HK-2 (cell line): Measurements from ENCODE around the gene EVL.

Experiments
- DNase-seq: peaks from one replicate; pipeline ENCODE4 v3.0.0-alpha.2; 2018; ENCODE audit not compliant: unreplicated experiment

EVL gene

DNA sequence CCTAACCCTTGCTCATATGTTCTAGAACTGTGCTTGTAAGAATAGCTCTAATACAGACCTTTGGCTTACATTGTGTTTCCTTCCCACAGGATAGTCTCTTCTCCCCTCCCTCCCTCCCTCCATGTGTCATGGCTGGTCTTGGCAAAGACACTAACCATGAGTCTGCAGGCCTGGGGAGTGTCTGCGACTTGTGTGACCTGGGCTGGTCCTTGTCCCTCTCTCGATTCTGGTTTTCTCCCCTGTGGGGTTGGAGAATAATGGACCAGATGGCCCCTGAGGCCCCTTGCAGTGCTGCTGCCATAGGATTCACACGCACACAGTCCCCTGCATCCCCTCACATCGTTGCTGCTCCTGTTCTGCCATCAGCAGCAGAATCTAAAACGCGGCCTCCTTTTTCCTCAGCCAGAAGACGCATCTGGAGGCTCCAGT lies 64.0 kb downstream of the EVL start:
- DNase-seq, result no peak

DNA sequence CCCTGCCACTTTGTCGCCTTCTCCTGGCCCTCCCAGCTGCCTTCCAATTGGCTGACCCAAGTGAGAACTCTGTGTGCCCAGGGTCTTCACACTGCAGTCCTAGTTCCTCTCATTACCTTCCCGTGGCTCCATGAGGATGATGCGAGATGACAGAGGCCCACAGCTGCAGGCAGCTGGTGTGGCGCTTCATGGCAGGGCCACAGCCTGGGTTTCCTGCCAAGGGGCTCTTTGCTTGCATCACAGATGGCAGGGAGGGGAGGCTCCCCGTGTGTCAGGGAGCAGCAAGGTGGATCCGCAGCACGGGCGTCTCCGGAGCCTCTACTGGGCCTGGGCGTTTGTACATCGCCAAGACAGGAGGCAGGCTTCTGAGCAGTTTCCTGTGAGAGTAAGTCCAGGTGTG lies 65.3 kb downstream of the EVL start:
- no peak for DNase-seq

DNA sequence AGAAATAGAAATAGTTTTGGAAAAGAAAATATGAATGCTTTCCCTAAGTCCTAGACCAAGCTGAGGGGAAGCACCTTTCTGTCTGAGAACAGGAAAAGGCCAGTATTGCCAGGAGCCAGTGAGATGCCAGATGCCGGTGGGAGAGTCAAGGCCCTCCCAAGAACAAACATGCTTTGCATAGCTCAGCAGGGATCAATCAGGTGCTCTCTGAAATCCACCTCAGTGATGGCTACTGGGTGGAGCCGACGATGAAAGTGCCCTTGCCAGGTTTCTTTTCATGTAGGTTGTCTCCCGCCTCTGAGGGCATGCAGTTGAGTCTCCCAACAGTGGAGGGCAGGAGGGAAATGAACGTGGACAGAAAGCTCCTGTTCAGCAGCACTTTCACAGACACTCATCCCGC lies 66.0 kb downstream of the EVL start:
- no peak for DNase-seq

DNA sequence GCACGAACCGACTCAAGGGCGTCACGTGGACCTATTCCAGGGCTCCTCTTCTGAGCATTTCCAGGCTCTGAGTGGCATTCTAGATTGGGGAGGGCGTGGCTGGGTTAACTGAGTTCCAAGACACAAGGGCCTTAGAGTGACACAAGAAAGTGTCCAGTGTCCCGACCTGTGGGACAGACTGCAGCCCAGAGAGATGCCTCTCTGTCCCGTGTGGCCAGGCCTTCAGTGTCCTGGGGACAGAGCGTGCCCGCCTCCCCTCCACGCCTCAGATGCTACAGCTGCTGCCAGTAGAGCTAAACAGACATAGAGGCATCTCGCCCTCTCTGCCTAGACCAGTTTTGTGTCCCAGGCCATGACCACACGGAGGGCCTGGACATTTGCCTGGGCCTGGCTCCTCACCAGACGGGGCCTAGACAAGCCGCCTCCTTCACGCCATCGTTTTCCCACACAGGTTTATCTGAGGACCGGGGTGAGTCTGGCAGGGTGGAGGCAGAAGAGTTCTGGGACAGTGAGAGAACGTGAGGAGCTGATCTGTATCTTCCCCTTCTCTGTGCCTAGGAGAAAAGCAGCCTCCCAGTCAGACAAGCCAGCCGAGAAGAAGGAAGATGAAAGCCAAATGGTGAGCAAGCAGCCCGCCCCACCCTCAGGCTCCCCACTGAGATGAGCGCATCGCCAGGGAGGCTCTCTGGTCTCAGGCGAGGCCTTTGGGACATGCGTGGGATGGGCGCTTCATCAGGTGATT lies 67.1 kb downstream of the EVL start:
- DNase-seq, result no peak

DNA sequence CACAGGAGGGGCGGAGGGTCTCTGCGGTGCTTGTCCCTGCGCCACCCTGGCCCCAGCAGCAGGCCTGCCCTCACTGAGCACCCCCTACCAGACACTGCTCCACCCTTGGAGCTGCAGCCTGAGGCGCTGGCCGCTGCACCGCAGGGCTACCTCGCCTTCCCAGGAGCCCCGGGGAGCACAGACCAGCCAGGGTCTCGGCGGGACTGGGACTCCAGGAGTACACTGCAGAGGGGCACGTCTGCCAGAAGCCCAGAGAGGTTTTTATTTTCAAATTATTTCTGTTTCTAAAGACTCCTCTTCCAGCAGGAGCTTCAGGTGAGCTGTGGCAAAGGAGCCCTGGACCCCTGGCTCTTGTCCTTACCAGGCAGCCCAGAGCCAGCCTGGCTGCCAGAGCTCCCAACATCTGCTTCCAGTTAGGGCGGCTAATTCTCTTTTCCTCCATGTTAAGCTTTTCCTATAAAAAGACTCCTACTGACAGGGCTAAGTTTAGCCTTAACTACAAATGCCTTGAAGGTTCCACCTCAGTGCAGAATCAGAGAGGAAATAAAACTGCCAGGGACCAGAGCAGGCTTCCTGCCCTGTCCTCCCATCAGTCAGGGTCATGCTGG lies 67.8 kb downstream of the EVL start:
- no peak for DNase-seq

DNA sequence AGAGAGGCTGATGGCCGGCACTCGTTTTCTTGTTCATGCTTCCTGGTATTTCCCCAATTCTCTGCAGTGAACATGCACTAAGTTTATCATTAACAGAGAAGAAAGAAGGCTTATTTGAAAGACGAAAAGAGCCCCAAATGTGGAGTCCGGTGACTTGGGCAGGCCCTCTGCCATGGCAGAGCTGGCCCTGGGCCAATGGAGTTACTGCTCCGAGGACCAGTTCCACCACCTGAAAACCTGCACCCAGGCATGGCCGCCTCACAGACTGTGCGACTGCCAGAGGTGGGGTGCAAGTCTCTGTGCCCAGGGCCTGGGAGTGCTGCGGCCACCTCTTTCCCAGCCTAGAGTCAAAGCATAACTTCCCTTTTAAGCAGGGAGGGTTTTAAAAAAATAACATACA lies 69.4 kb downstream of the EVL start:
- no peak for DNase-seq

DNA sequence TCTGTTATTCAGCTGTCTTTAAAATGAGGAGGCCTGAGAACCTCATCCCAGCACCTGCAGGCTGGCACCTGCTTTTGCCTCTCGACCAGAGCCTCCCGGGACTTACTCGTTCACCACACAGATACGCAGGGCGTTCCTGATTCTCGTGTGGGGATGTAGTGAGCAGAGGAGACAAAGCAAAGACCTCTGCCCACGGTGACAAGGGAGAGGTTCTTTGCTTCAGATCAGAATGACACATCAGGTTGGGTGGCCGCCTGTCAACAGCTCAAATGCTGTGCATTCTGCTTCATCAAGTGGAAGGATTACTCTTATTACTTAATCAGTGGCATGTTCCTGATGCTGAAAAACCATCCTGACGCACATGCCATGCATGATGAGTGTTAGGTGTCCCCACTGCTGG lies 69.9 kb downstream of the EVL start:
- DNase-seq, result no peak

DNA sequence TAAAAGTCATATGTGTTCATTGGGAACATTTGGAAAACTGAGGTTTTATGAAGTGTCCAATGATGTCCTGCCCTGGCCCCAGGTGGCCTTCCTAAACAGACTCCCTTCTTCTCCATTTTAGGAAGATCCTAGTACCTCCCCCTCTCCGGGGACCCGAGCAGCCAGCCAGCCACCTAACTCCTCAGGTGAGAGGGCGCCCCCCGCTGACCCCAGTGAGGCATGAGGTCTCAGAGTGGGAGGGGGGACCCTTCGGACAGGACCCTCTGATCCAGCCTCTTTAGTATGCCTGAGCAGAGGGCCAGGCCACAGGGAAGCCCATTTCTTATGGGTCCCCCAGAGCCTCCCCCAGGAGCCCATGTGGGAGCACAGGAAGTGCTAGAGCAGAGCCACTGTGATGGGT lies 70.6 kb downstream of the EVL start:
- no peak for DNase-seq

DNA sequence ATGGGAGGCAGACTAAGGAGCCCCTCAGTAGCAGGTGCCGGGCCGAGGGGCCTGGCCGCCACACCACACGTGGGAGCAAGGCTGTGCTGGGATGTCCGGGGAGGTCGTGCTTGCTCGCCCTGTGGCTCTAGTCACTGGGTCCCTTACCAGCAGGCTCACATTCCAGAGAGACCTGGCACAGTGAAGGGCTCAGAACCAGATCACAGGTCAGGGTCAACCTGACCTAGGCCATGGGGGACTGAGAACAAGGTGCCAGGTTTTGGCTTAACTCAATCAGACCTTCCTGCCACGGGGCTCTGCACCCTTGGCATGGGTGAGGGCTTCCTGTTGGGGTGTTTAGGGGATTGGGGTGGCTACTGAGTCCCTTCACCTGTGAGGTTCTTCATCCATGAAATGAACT lies 72.0 kb downstream of the EVL start:
- no peak for DNase-seq

DNA sequence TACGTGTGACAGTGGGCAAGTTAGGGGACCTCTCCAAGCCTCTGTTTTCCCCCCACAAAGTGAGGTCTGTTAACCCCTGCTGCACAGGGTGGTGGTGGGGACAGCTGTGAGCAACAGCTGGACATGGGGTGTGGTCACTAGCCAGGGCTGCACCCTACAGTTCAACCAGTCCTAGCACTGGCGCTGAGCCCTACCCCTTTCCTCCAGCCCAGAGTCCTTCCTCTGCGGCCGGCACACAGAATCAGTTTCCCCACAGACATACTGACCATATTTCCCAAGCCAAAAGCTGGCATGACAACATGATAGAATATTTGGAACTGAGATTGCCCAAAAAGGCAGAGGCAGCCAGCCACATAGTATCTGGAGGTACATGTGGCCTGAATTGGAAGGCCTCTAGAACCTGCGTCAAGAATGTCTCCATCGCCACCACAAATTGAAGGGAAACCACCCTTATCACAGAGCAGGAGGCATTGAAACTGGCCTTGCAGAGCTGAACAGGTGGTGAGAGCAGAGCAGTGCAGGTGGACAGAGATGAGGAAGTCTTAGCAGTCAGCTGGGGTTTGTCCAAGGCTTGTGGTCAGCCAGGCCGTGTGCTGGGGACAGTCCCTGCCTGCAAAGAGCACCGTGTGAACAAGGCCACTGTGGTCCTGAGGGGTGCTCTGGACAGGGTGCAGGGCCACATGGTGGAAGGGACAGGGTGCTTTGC lies 73.0 kb downstream of the EVL start:
- DNase-seq, result no peak

DNA sequence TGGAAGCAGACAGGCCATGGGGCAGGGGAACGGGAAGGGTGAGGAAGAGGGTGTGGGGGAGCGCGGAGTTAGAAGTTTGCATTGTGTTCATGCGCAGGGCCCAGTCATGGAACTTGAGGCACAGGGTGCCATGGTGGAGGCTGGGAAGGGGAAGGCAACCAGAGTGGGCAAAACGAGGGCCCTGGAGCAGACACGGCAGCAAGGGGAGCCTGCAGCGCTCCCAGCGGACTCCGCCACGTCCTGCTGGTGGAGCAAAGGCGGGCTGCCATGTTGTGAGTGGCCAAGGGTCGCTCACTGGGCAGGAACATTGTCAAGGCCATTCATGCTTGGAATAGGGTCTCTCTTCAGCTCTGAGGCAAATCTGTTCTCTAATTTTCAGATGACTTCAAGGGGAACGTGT lies 73.7 kb downstream of the EVL start:
- no peak for DNase-seq

DNA sequence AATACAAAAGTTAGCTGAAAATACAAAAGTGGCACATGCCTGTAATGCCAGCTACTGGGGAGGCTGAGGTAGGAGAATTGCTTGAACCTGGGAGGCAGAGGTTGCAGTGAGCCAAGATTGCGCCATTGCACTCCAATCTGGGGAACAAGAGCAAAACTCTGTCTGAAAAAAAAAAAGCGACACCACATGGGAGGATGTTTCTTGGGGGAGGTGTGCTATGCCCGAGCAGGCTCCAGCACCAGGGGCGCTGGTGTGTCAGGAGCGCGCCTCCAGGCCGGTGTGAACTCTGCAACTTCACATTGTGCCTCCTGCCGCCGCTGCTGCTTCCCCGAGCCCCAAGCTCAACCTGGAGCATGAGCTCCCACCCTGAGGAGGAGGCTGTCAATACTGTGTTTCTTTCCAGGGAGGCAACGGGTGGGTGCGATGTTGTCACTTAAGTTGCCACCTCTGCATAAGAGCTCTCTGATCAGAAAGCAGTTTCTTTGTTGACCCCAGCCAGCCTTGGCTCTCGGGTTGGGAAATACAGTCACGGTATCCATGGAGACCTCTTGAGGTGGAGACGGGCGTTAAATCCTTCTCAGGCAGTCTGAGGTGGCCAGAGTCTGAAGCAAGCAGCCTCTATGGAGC lies 75.3 kb downstream of the EVL start:
- no peak for DNase-seq

DNA sequence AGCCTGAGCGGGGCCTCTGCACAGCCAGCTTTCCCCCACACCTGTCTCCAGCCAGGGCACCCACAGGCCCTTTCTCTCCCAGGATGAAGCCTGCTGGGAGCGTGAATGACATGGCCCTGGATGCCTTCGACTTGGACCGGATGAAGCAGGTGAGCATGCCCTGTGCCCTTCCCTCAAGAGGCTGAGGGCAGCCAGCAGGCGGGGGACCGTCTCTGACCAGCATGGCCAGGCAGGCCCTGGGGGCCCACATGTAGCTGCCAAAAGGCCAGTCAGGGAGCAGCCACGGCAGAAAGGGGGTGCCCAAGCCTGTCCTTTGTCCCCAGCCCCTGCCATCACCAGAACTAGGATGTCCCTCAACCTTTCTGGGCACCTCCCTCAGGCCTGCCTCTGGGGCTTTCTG lies 75.9 kb downstream of the EVL start:
- no peak for DNase-seq

DNA sequence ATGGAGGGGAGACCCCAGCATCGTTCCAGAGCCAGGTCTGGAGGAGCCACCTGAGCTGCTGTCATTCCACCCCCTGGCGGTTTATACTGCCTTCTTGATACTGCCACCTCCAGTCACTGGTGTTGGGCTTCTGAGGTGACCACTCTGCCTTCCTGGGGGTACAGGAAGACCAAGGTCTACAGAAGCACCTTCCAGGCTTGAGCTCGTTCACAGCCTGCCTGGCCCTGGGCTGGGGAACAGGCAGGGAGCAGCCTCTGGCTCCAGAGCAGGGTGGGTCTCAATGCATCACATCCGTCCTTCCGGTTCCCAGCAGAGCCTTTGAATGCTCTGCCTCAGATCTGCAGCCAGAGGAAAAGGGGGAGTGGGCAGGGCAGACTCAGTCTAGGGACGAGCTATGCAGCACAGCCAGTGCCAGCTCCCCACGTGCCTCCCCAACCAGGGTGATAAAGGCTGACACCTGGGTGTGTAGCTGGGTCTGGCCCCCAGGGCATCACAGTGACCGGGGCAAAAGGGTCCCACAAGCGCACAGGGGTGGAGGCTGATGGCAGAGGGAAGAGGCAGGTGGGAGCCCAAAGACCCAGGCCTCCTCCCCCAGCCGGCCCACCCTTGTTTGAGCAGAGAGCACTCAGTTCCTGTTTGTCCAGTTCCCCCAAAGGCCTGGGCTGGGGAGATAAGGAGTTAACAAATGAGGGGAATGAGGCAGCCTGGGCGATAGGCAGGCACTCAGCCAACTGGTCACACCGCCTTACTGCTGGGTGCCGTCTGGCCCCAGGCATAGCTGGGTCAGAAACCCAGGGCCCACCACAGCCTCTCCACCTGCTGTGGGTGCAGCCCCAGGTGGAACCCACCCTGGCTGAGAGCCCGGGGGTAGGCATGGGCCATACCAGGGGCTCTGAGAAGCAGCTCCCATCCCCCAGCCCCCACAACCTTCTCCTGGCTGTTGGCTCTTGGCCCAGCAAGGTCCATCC lies 77.1 kb downstream of the EVL start:
- DNase-seq, result no peak

DNA sequence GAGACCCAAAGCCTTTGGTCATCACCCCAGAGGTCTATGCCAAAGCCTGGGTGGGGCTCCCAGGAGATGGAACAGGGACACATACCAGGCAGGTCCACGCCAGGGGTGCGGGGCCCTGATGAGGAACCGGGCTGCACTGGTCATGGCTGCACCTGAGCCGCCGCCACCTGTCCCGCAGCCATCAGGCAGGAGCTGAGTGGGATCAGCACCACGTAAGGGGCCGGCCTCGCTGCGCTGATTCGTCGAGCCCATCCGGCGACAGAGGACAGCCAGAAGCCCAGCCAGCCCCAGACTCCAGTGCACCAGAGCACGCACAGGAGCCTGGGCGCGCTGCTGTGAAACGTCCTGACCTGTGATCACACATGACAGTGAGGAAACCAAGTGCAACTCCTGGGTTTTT lies 78.3 kb downstream of the EVL start:
- DNase-seq, result no peak

DNA sequence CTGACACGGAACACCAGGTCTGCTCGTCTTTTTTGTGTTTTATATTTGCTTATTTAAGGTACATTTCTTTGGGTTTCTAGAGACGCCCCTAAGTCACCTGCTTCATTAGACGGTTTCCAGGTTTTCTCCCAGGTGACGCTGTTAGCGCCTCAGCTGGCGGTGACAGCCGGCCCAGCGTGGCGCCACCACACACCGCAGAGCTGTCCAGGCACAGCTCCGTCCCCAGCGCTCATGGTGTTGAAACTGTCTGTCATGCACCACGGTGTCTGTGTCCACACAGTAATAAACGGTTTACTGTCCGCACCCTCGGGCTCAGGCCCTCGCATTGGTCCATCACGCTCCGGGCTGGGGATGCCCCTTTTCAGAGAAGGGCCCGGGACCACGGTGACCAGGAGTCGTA lies 78.7 kb downstream of the EVL start:
- no peak for DNase-seq

DNA sequence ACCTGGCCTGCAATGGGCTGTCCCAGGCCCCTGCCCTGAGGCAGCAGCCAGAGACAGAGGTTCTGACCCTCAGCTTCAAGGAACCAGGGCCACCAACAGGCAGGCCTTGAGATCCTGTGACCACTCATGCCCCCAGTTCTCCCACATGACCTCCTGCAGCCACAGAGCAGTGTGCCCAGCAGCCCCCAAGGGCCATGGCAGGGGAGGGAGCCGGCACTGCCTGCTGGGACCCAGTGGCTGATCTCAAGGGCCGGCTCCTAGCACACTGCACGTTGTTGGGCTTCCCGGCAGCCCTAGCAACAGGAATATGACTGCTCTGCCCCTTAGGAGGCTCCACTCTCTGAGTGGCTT lies 79.4 kb downstream of the EVL start:
- no peak for DNase-seq

DNA sequence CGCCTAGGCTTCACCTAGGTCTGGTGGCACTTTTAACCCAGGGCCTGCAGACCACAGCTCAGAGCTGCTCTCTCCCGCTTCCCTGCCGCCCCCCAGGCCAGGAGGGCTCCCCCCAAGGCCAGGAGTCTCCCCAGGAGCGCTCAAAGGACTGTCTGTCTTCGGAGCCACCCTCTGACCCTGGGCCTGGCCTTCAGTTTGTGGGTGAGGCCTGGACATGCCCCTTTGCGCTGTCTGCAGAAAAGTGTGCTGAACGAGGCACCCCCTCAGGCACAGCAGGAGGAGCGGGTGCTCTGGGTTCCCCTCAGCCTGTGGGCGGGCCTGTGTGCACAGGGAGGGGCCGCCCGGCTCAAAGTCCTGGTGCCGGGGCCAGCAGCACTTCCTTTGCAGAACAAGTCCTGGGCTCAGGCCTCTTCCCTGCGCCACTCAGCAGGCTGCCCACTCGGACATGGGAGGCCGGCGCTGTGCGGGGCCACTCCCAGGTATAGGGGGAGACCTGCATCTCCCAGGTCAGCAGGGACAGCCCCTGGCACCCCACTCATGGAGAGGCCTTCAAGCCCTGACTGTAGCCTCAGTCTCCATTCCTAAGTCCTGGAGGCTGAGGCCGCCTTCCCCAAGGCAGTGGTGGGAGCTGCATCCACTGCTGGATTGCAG lies 79.9 kb downstream of the EVL start:
- no peak for DNase-seq

DNA sequence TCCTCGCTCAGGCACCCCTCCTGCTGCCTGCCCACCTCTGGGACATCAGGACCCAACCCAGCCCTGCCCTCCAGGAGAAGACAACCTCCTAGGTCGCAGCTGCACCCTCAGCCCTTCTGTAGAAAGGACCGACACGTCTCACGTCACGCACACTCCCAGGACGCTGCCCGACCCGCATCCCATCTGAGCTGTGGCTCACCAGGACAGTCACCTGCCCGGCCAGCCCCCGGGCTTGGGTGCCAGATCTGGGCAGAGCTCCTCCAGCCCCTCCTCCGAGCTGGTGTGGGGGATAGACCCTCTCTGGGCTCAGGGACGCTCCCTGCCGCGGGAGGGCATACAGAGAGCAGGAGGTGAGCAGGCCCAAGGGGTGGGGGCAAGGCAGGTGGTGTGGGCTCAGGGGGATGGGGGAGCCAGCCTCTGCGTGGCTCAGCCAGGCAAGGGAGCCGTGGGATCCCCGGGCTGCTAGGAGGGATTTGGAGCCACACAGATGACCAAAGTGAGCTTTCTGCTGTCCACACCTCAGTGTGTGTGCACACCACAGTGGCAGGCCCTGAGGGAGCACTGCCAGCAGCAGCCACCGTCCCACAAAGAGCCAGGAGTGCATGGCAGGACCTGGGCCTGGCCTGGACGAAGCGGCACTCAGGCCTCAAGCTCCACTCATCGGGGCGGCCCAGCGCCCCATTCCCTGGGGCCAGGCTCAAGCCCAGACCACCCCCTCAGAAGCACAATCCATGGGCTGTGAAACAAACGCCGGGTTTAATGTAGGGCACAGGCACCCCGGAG lies 80.7 kb downstream of the EVL start:
- no peak for DNase-seq

DNA sequence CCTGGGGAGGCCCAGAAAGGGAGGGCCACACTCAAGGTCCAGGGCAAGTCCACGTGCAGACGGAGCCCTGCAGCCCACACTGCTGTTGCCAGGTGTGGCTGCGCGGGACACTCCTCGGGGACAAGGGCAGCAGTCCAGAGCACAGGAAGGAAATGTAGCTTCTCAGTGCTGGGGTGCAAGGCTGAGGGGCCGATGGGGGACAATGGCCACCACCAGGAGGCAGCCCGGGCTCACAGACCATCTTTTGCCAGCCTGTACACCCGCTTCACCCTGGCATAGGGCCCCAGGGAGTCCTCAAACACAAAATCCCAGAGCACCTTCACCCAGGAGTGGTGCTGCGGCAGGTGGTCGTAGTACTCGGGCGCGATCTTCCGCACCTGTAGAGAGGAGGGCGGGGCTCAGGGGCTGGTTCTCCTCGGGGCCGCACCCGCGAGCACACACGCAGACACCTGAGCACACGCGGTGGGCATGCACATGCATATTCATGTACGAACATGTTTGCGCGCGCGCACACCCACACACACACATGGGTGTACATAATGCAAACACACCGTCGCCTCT lies 81.4 kb downstream of the EVL start:
- DNase-seq, result no peak
